ENCODE measurements around the gene PTPRU. TPM values are rescaled to one million over a fixed set of nuclear protein-coding genes. Genes with fewer than 3 reads are reported as not detected.

Gene PTPRU
- total RNA-seq, 4 donors from 2014 or later = 12.3 to 19.9 (median 15.9) TPM

DNA sequence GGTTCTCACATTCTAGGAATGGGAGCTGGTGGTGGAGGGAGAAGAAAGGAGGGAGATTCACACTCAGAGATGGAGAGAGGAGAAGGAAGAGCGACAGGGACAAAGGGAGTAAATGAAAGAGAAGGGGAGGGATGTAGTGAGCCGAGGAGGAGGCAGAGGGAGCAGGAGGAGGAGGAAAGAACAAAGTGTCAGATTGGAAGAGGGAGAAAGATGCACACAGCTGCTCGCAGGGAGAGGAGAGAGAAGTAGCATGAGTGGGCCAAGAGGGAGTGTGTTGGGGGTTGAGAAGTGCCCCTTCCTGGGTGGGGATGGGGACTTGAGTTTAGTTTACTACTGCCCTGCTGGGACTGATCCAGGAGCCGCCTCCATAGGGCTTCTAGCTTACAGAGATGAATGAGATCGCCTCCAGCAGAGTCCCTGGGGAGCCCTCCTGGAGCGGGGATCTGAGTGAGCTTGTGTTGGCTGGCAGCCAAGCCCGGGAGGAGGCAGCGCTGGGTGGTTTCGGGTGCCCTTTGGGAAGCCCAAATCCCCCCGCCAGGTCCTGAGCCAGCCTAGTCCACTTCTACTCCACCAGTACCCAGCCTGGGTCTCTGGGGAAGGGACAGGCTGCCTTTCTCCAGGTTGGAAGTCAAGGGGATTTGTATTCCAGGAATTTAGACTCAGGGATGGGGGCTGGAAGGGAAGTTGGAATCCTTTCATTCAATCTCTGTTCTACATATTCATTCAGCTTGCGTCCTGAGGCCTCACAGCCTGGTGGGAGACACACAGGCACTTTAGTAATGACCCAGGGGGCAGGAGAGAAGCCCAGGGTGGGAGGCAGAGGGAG, 20.9 kb downstream of the PTPRU start:
- ATAC-seq (ENCODE audit: low FRiP score) (no peak), DNase-seq (ENCODE audit: low spot score) (no peak)
- TF ChIP-seq, protein P1, sequence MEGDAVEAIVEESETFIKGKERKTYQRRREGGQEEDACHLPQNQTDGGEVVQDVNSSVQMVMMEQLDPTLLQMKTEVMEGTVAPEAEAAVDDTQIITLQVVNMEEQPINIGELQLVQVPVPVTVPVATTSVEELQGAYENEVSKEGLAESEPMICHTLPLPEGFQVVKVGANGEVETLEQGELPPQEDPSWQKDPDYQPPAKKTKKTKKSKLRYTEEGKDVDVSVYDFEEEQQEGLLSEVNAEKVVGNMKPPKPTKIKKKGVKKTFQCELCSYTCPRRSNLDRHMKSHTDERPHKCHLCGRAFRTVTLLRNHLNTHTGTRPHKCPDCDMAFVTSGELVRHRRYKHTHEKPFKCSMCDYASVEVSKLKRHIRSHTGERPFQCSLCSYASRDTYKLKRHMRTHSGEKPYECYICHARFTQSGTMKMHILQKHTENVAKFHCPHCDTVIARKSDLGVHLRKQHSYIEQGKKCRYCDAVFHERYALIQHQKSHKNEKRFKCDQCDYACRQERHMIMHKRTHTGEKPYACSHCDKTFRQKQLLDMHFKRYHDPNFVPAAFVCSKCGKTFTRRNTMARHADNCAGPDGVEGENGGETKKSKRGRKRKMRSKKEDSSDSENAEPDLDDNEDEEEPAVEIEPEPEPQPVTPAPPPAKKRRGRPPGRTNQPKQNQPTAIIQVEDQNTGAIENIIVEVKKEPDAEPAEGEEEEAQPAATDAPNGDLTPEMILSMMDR (IDR thresholded peaks at IDR 0.05) = no peak

DNA sequence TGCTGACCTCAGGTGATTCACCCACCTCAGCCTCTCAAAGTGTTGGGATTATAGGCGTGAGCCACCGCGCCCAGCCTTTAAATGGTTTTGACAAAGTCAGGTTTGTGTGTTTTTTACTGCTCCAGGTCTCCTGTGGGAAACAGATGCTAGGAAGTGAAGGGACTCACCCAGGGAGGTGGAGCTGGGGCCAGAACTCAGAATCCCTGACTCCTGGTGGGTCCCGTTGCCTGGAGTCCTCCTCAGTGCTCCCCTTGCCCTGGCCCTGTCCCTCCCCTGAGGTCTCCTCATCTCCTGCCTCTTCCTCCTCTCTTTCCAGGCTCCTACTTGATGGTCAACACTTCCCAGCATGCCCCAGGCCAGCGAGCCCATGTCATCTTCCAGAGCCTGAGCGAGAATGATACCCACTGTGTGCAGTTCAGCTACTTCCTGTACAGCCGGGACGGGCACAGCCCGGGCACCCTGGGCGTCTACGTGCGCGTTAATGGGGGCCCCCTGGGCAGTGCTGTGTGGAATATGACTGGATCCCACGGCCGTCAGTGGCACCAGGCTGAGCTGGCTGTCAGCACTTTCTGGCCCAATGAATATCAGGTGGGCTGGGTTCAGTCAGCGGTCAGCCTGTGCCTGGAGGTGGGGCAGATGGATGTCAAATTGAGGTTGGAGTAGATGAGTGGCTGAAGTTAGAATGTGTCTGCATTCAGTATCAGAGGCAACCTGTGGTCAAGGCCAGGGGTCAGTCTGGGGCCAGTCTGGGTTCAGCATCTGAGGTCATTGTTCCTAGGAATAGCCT, 22.1 kb downstream of the PTPRU start:
- TF ChIP-seq, protein P1 (IDR thresholded peaks at IDR 0.05) = no peak
- DNase-seq (ENCODE audit: low spot score) (no peak), ATAC-seq (ENCODE audit: low FRiP score) (no peak)

DNA sequence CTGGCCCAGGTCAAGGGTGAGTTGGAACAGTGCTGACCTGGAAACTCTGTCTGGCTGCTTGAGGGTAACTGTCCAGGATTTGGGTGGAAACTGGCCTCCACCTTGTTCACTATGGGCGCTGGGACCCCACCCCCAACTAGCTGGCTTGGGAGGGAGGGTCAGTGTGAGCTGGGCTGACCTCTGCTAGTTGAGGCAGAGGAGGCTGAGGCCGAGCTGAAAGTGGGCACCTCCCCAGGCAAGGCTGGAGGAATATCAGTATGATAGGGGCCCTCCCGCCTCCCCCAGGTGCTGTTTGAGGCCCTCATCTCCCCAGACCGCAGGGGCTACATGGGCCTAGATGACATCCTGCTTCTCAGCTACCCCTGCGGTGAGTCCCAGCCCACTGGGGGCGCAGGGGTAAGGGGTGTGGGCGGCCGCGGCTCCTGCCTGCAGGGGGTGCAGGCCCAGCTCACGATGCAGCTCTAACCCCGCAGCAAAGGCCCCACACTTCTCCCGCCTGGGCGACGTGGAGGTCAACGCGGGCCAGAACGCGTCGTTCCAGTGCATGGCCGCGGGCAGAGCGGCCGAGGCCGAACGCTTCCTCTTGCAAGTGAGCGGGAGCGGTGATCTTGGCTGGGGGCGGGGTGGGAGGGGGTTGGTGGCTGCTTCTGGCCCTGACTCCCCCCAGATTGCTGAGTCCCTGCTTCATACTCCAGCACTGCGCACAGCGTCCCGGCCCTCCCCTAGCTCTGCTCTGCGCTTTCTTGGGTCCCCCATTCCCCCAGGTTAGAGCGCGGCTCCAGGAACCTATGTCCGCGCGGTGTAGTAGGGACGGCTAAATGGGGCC, 22.9 kb downstream of the PTPRU start:
- TF ChIP-seq, protein P1 (IDR thresholded peaks at IDR 0.05) = no peak
- DNase-seq (ENCODE audit: low spot score) = no peak
- ATAC-seq (ENCODE audit: low FRiP score) = peak; percentile 7

DNA sequence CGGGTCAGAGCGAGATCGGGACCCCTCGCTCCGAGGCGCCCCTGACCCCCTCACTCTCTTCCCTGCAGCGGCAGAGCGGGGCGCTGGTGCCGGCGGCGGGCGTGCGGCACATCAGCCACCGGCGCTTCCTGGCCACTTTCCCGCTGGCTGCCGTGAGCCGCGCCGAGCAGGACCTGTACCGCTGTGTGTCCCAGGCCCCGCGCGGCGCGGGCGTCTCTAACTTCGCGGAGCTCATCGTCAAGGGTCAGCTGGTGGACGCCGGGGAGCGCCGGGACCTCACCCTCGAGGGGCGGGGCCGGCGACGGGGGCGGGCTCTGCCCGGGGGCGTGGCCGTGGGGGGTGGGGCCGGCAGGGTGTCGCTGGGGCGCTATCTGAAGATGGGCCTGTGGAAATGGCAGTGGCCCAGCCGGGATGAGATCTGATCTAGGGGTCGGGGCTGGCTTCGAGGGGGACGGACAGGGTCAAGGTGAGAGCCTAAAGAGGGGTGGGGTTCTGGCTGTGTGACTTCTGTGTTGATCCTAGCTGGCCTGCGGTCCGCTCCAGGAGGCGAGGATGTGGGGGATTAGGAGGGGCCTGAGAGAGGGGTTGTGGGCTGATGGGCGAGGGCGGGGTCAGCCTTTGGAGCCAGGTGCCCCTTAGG, 23.6 kb downstream of the PTPRU start:
- DNase-seq (ENCODE audit: low spot score) (no peak), ATAC-seq (ENCODE audit: low FRiP score) (peak; percentile 74)
- TF ChIP-seq, protein P1 (IDR thresholded peaks at IDR 0.05) = no peak

DNA sequence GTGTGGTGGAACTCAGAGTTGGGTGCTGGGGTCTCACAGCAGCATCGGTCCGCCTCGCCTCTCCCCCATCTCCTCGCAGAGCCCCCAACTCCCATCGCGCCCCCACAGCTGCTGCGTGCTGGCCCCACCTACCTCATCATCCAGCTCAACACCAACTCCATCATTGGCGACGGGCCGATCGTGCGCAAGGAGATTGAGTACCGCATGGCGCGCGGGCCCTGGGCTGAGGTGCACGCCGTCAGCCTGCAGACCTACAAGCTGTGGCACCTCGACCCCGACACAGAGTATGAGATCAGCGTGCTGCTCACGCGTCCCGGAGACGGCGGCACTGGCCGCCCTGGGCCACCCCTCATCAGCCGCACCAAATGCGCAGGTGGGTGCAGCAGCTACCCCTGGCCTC, 24.2 kb downstream of the PTPRU start:
- TF ChIP-seq, protein P1 (IDR thresholded peaks at IDR 0.05) = no peak
- DNase-seq (ENCODE audit: low spot score) (no peak), ATAC-seq (ENCODE audit: low FRiP score) (no peak)

DNA sequence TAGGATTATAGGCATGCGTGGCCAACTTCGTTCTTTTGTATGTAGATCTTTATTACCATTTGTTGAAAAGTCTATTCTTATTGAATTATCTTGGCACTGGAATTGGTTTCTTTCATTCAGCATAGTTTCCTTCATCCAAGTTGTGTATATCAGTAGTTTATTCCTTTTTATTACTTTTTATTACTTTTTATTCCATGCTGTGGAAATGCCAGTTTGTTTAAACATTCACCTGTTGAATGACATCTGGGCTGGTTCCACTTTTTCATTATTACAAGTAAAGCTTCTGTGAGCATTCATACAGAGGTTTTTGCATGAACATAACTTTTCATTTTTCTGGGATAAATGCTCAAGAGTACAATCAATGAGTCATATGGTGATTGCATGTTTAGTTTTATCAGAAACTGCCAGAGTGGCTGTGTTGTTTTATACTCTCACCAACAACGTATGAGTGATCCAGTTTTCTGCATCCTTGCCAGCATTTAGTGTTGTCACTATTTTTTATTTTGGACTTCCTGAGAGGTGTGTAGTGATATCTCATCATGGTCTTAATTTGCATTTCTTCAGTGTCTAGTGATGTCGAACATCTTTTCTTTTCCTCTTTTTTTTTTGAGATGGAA, 28.6 kb downstream of the PTPRU start:
- ATAC-seq (ENCODE audit: low FRiP score) = no peak
- TF ChIP-seq, protein P1 (IDR thresholded peaks at IDR 0.05) = no peak
- DNase-seq (ENCODE audit: low spot score) = no peak
